ENCODE data around the gene GIPR.

GIPR gene

GRCh38 chr19:45638930-45639729, 28.9 kb upstream of the GIPR start, which contains the start of gene EML2:
EML2 (minus strand) TSS chr19:45639397; CDS start chr19:45639376, 21 bp downstream.
- H3K27ac ChIP-seq (ENCODE audit: low read depth, low read length): no peak within 1 kb of the TSS
- H3K27me3 ChIP-seq (ENCODE audit: control insufficient read depth, insufficient read depth, low read length): no peaks in the 10 kb centered on the region
- H3K36me3 ChIP-seq (ENCODE audit: control insufficient read depth, insufficient read depth, low read length): no peaks in the 10 kb centered on the region
- H3K4me3 ChIP-seq (ENCODE audit: low read length): peak within 1 kb of the TSS; percentile 77
- H3K4me1 ChIP-seq (ENCODE audit: control insufficient read depth, insufficient read depth, low read length): peaks cover 3% of the 10 kb centered on the region
- peak within 1 kb of the TSS; percentile 35 for H3K9ac ChIP-seq (ENCODE audit: low read length)

GRCh38 chr19:45640849-45641273, 27.2 kb upstream of the GIPR start:
- peaks cover 3% of the 10 kb centered on the region for H3K4me1 ChIP-seq (ENCODE audit: control insufficient read depth, insufficient read depth, low read length)
- H3K4me3 ChIP-seq (ENCODE audit: low read length): no peak overlapping the region
- H3K36me3 ChIP-seq (ENCODE audit: control insufficient read depth, insufficient read depth, low read length): no peaks in the 10 kb centered on the region
- no peak overlapping the region for H3K9ac ChIP-seq (ENCODE audit: low read length)
- no peak overlapping the region for H3K27ac ChIP-seq (ENCODE audit: low read depth, low read length)
- H3K27me3 ChIP-seq (ENCODE audit: control insufficient read depth, insufficient read depth, low read length): peaks cover 9% of the 10 kb centered on the region

- Histone ChIP-seq H3K27me3 (ENCODE audit: control insufficient read depth, insufficient read depth, low read length) (peaks cover 9% of the 10 kb centered on the region), H3K27ac (ENCODE audit: low read depth, low read length) (no peak overlapping the region), H3K4me1 (ENCODE audit: control insufficient read depth, insufficient read depth, low read length) (peaks cover 3% of the 10 kb centered on the region), H3K36me3 (ENCODE audit: control insufficient read depth, insufficient read depth, low read length) (no peaks in the 10 kb centered on the region), H3K9ac (ENCODE audit: low read length) (no peak overlapping the region), H3K4me3 (ENCODE audit: low read length) (peak overlapping the region; percentile 40)
Measured at GRCh38 chr19:45641274-45642105, 26.5 kb upstream of the GIPR start.

- peaks cover 9% of the 10 kb centered on the region for H3K27me3 ChIP-seq (ENCODE audit: control insufficient read depth, insufficient read depth, low read length)
- no peak overlapping the region for H3K4me3 ChIP-seq (ENCODE audit: low read length)
- peaks cover 3% of the 10 kb centered on the region for H3K4me1 ChIP-seq (ENCODE audit: control insufficient read depth, insufficient read depth, low read length)
- no peaks in the 10 kb centered on the region for H3K36me3 ChIP-seq (ENCODE audit: control insufficient read depth, insufficient read depth, low read length)
- H3K9ac ChIP-seq (ENCODE audit: low read length): no peak overlapping the region
- H3K27ac ChIP-seq (ENCODE audit: low read depth, low read length): no peak overlapping the region
Measured at GRCh38 chr19:45643024-45643926, 24.7 kb upstream of the GIPR start.

GRCh38 chr19:45643927-45644771, 23.9 kb upstream of the GIPR start:
- no peak overlapping the region for H3K4me3 ChIP-seq (ENCODE audit: low read length)
- no peaks in the 10 kb centered on the region for H3K36me3 ChIP-seq (ENCODE audit: control insufficient read depth, insufficient read depth, low read length)
- H3K4me1 ChIP-seq (ENCODE audit: control insufficient read depth, insufficient read depth, low read length): peaks cover 3% of the 10 kb centered on the region
- H3K27ac ChIP-seq (ENCODE audit: low read depth, low read length): no peak overlapping the region
- no peak overlapping the region for H3K9ac ChIP-seq (ENCODE audit: low read length)
- peaks cover 9% of the 10 kb centered on the region for H3K27me3 ChIP-seq (ENCODE audit: control insufficient read depth, insufficient read depth, low read length)

GRCh38 chr19:45645068-45645630, 22.9 kb upstream of the GIPR start:
- Histone ChIP-seq H3K36me3 (ENCODE audit: control insufficient read depth, insufficient read depth, low read length) (no peaks in the 10 kb centered on the region), H3K9ac (ENCODE audit: low read length) (no peak overlapping the region), H3K4me3 (ENCODE audit: low read length) (peak overlapping the region; percentile 32), H3K27ac (ENCODE audit: low read depth, low read length) (no peak overlapping the region), H3K4me1 (ENCODE audit: control insufficient read depth, insufficient read depth, low read length) (peaks cover 3% of the 10 kb centered on the region), H3K27me3 (ENCODE audit: control insufficient read depth, insufficient read depth, low read length) (peaks cover 9% of the 10 kb centered on the region)

GRCh38 chr19:45645631-45646344, 22.2 kb upstream of the GIPR start:
- peaks cover 9% of the 10 kb centered on the region for H3K27me3 ChIP-seq (ENCODE audit: control insufficient read depth, insufficient read depth, low read length)
- H3K4me3 ChIP-seq (ENCODE audit: low read length): peak overlapping the region; percentile 32
- H3K27ac ChIP-seq (ENCODE audit: low read depth, low read length): no peak overlapping the region
- H3K36me3 ChIP-seq (ENCODE audit: control insufficient read depth, insufficient read depth, low read length): no peaks in the 10 kb centered on the region
- peaks cover 3% of the 10 kb centered on the region for H3K4me1 ChIP-seq (ENCODE audit: control insufficient read depth, insufficient read depth, low read length)
- no peak overlapping the region for H3K9ac ChIP-seq (ENCODE audit: low read length)

- H3K4me3 ChIP-seq (ENCODE audit: low read length): no peak overlapping the region
- peaks cover 3% of the 10 kb centered on the region for H3K4me1 ChIP-seq (ENCODE audit: control insufficient read depth, insufficient read depth, low read length)
- H3K27me3 ChIP-seq (ENCODE audit: control insufficient read depth, insufficient read depth, low read length): peaks cover 9% of the 10 kb centered on the region
- H3K9ac ChIP-seq (ENCODE audit: low read length): no peak overlapping the region
- H3K27ac ChIP-seq (ENCODE audit: low read depth, low read length): no peak overlapping the region
- H3K36me3 ChIP-seq (ENCODE audit: control insufficient read depth, insufficient read depth, low read length): no peaks in the 10 kb centered on the region
Measured at GRCh38 chr19:45646345-45646698, 21.7 kb upstream of the GIPR start.

GRCh38 chr19:45650722-45651121, 17.3 kb upstream of the GIPR start:
- Histone ChIP-seq H3K27ac (ENCODE audit: low read depth, low read length) (no peak overlapping the region), H3K4me3 (ENCODE audit: low read length) (no peak overlapping the region), H3K27me3 (ENCODE audit: control insufficient read depth, insufficient read depth, low read length) (no peaks in the 10 kb centered on the region), H3K36me3 (ENCODE audit: control insufficient read depth, insufficient read depth, low read length) (no peaks in the 10 kb centered on the region), H3K9ac (ENCODE audit: low read length) (no peak overlapping the region), H3K4me1 (ENCODE audit: control insufficient read depth, insufficient read depth, low read length) (no peaks in the 10 kb centered on the region)

GRCh38 chr19:45653634-45654033, 14.4 kb upstream of the GIPR start:
- Histone ChIP-seq H3K27ac (ENCODE audit: low read depth, low read length) (no peak overlapping the region), H3K36me3 (ENCODE audit: control insufficient read depth, insufficient read depth, low read length) (no peaks in the 10 kb centered on the region), H3K4me1 (ENCODE audit: control insufficient read depth, insufficient read depth, low read length) (no peaks in the 10 kb centered on the region), H3K9ac (ENCODE audit: low read length) (no peak overlapping the region), H3K27me3 (ENCODE audit: control insufficient read depth, insufficient read depth, low read length) (no peaks in the 10 kb centered on the region), H3K4me3 (ENCODE audit: low read length) (no peak overlapping the region)

- H3K9ac ChIP-seq (ENCODE audit: low read length): no peak overlapping the region
- no peak overlapping the region for H3K4me3 ChIP-seq (ENCODE audit: low read length)
- no peak overlapping the region for H3K27ac ChIP-seq (ENCODE audit: low read depth, low read length)
- no peaks in the 10 kb centered on the region for H3K27me3 ChIP-seq (ENCODE audit: control insufficient read depth, insufficient read depth, low read length)
- no peaks in the 10 kb centered on the region for H3K36me3 ChIP-seq (ENCODE audit: control insufficient read depth, insufficient read depth, low read length)
- no peaks in the 10 kb centered on the region for H3K4me1 ChIP-seq (ENCODE audit: control insufficient read depth, insufficient read depth, low read length)
Measured at GRCh38 chr19:45655073-45655472, 12.9 kb upstream of the GIPR start.

Data from rectal smooth muscle tissue (tissue), 1 donor.